LNCaP clone FGC (cell line): ENCODE data around the gene RUNX1.

Experiments used
- DNase-seq: peaks from one replicate; pipeline ENCODE4 v3.0.0-alpha.2; 2011; ENCODE audit warnings: low read depth
- H3K4me3 ChIP-seq: 2 replicates; pipeline ENCODE4 v1.5.1; 2011; ENCODE audit warnings: mild to moderate bottlenecking, low read depth, low read length, control low read depth
- CTCF ChIP-seq: IDR thresholded peaks from 2 replicates; pipeline ENCODE4 v1.5.1; 2012; ENCODE audit warnings: mild to moderate bottlenecking; ENCODE audit not compliant: control insufficient read depth, insufficient read depth; ENCODE audit errors: extremely low read depth

The RUNX1 gene

DNA sequence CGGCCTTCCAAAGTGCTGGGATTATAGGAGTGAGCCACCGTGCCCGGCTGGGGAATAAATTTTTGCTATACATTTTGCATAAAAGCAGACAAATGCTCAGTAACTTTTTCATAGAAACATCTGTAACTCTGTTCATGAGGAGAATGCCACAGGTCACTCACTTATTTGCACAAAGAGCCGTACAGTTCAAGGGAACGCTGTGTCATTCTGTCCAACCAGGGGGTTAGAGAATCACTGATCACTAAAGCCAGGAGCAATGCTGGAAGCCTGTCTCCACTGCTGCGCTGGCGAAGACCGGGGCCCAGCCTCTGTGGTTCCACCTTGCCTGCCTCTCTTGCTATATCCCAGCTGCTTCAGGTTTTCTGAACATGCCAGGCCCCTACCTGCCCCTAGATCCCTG lies 58.3 kb downstream of the RUNX1 start:
- no peak overlapping the region for H3K4me3 ChIP-seq
- no peak for DNase-seq
- TF ChIP-seq CTCF, result no peak

DNA sequence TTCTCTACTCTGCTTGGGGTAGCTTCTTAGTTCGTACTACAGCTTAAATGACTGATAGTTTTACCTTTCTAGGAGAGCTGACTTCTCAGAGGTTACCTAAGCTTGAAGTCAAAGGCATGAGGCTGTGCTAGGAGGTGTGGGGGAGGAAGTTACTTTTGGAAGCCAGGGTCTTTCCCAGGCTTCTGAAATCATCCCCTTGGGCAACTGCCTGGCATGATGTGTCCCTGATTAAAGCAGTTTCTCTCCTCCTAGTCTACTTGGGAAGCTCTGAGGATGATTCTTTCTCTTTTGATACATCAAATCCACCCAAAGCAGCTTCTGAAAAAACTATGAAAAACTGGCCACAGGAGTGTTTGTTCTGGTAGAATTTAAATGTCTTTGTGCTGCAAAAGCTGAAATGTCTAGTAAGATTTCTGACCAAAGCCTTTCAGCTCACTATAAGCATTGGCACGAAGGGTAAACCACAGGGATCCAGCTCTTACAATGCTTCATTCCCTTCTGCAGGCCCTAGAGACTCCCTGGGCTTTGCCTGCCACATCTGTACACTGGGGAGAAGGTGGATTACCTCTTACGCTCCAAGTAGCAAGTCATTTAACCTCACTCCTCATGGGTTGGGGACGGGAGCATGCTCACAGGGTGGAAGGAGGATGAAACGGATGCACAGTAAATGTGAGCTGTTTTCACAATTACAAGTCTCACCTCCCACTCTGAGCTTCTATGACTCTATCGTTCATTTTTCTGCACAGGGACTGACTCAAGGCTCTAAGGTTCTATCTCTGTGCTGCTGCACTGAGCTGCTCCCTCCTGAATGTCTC lies 59.6 kb downstream of the RUNX1 start:
- no peak overlapping the region for H3K4me3 ChIP-seq
- no peak for DNase-seq
- TF ChIP-seq CTCF, result no peak

- H3K4me3 ChIP-seq, result no peak overlapping the region
- no peak for DNase-seq
- no peak for TF ChIP-seq CTCF
These were observed 60.5 kb downstream of the RUNX1 start for GRCh38 chr21:34988625-34989024.

GRCh38 chr21:34988139-34988538 lies 61.0 kb downstream of the RUNX1 start:
- DNase-seq, result no peak
- H3K4me3 ChIP-seq, result no peak overlapping the region
- no peak for TF ChIP-seq CTCF

GRCh38 chr21:34987501-34988072 lies 61.5 kb downstream of the RUNX1 start:
- no peak for TF ChIP-seq CTCF
- no peak for DNase-seq
- no peak overlapping the region for H3K4me3 ChIP-seq

DNA sequence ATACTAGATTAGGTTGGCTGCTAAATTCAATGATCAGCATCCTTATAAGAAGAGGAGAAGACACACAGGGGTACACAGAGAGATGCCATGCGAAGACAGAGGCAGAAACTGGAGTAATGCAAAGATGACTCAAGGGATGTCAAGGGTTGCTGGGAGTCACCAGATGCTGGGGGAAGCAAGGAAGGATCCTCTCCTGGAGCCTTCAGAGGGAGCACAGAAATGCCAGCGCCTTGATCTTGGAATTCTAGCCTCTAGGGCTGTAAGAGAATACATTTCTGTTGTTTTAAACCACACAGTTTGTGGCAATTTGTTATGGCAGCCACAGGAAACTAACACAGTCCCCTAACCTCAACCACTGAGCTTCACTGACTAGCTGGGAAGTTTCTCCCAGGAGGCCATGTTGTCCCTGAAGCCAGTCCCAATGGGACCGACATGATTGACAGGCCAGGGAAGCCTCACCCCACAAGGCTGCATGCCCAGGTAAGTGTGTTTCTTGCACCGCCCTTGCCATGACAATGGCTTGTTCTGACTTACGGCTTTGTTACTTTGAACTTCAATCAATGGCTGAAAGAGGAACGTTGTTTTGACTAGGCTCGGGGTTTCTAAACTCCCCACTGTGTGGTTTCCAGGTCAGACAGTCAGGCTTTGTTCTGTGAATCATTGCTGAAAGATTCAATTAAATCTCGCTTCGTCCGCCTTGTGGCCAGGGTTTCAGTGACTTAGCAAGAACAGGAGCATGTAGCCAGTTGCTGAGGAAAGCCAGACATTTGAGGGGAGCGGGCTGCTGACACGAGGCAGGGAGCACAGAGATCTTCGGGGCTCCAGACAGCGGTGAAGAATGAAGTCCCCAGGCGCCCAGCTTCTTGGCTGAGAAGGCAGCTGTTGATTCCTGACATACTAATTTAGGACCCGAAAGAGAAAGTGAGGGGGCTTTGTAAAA lies 62.3 kb downstream of the RUNX1 start:
- H3K4me3 ChIP-seq, result no peak overlapping the region
- DNase-seq, result no peak
- TF ChIP-seq CTCF, result no peak
